ENCODE results near the gene CHCHD1. TPM values are rescaled to one million over a fixed set of nuclear protein-coding genes. Genes with fewer than 3 reads are reported as not detected.

CHCHD1 gene
- total and polyA plus RNA-seq, 2 experiments from 2014 or later: 40.6 to 187 TPM

- TF ChIP-seq ZNF462 (CRISPR knock-in tag; IDR thresholded peaks at IDR 0.05): no peak
- no peak for TF ChIP-seq NANOG (IDR thresholded peaks at IDR 0.05; ENCODE audit: borderline replicate concordance)
- no peak for TF ChIP-seq JUNB (IDR thresholded peaks at IDR 0.05; ENCODE audit: unreplicated experiment)
- TF ChIP-seq STAT1 (IDR thresholded peaks at IDR 0.05; ENCODE audit: unreplicated experiment): no peak
- no peak for TF ChIP-seq CTCF (conservative IDR thresholded peaks at IDR 0.05; ENCODE audit: low read depth in 2 of 2)
- TF ChIP-seq EZH2phosphoT487 (IDR thresholded peaks at IDR 0.05; ENCODE audit: unreplicated experiment): no peak
- no peak for TF ChIP-seq ETS1 (IDR thresholded peaks at IDR 0.05)
- no peak for TF ChIP-seq POLR2AphosphoS5 (IDR thresholded peaks at IDR 0.05; ENCODE audit: low read depth)
- TF ChIP-seq ZNF114 (CRISPR knock-in tag; IDR thresholded peaks at IDR 0.05): no peak
Measured at GRCh38 chr10:73817826-73818225, 36.0 kb downstream of the CHCHD1 start (continued).
